HG02973 (cell line): ENCODE measurements around the gene TNP2.

Experiments
- ATAC-seq: cut with Tn5 transposase; IDR thresholded peaks from one replicate; pipeline ENCODE4 v1.9.1; 2021; ENCODE audit warnings: moderate library complexity; ENCODE audit not compliant: unreplicated experiment

TNP2 gene

GRCh38 chr16:11268921-11269375 lies at the start of gene TNP2:
TSS of gene TNP2 (minus strand) at chr16:11269325. CDS start at chr16:11269262, 63 bp downstream.
- no peak for ATAC-seq

GRCh38 chr16:11318817-11319216 lies 49.7 kb upstream of the TNP2 start:
- ATAC-seq = no peak

- no peak for ATAC-seq
Observed at GRCh38 chr16:11316331-11317015, 47.3 kb upstream of the TNP2 start.

- ATAC-seq = no peak
Observed at GRCh38 chr16:11315510-11315909, 46.4 kb upstream of the TNP2 start.

- no peak for ATAC-seq
Observed at GRCh38 chr16:11314309-11314894, 45.3 kb upstream of the TNP2 start.

GRCh38 chr16:11313493-11314308 lies 44.6 kb upstream of the TNP2 start:
- ATAC-seq = no peak

GRCh38 chr16:11312718-11313492 lies 43.8 kb upstream of the TNP2 start:
- no peak for ATAC-seq

- ATAC-seq = peak; percentile 33
Observed at GRCh38 chr16:11310997-11311561, 42.0 kb upstream of the TNP2 start.

GRCh38 chr16:11310634-11310977 lies 41.5 kb upstream of the TNP2 start:
- ATAC-seq = no peak

- no peak for ATAC-seq
Observed at GRCh38 chr16:11309895-11310633, 40.9 kb upstream of the TNP2 start.

- no peak for ATAC-seq
Observed at GRCh38 chr16:11308493-11309283, 39.6 kb upstream of the TNP2 start.

GRCh38 chr16:11307639-11308492 lies 38.7 kb upstream of the TNP2 start:
- ATAC-seq = no peak

GRCh38 chr16:11306997-11307638 lies 38.0 kb upstream of the TNP2 start:
- ATAC-seq = no peak

GRCh38 chr16:11306381-11306780 lies 37.3 kb upstream of the TNP2 start:
- ATAC-seq = no peak

GRCh38 chr16:11303405-11304138 lies 34.4 kb upstream of the TNP2 start:
- ATAC-seq = no peak

GRCh38 chr16:11302977-11303376 lies 33.9 kb upstream of the TNP2 start:
- no peak for ATAC-seq
